KMS-11 (cell line): ENCODE data around the gene RNGTT.
A peak's percentile ranks its signal among the peaks of the same experiment; 100 is the strongest.
"Not testable (repeated sequence)": the region's sequence is repeated elsewhere in the genome, so short reads cannot be mapped to it uniquely, and the experiment has no call there.

Experiments
- H2AFZ ChIP-seq: fragments of 200-600 bp; sonication (generic); 2 replicates; pipeline ENCODE4 v1.6.1; 2016; ENCODE audit warnings: antibody characterized with exemption, mixed run types, low read depth
- H3K27ac ChIP-seq: fragments of 200-600 bp; sonication (generic); 2 replicates; pipeline ENCODE4 v1.6.1; 2016; ENCODE audit warnings: mild to moderate bottlenecking, mixed run types
- H3K27me3 ChIP-seq: fragments of 200-600 bp; sonication (generic); 2 replicates; pipeline ENCODE4 v1.6.1; 2017; ENCODE audit warnings: mild to moderate bottlenecking, low read depth, mixed run types, moderate library complexity; ENCODE audit not compliant: insufficient read depth
- H3K36me3 ChIP-seq: fragments of 200-600 bp; sonication (generic); 2 replicates; pipeline ENCODE4 v1.6.1; 2017; ENCODE audit warnings: mild to moderate bottlenecking, mixed run types; ENCODE audit not compliant: insufficient read depth
- H3K4me1 ChIP-seq: fragments of 200-600 bp; sonication (generic); 2 replicates; pipeline ENCODE4 v1.6.1; 2016; ENCODE audit warnings: mild to moderate bottlenecking, low read depth, mixed run types; ENCODE audit not compliant: poor library complexity, severe bottlenecking
- H3K4me2 ChIP-seq: fragments of 200-600 bp; sonication (generic); 2 replicates; pipeline ENCODE4 v1.7.0; 2016; ENCODE audit warnings: mild to moderate bottlenecking, mixed run types
- H3K4me3 ChIP-seq: fragments of 200-600 bp; sonication (generic); IDR thresholded peaks from 2 replicates; pipeline ENCODE4 v1.6.1; 2017; ENCODE audit warnings: low read depth, low read length, mixed read lengths; ENCODE audit not compliant: insufficient read depth
- H3K79me2 ChIP-seq: fragments of 200-600 bp; sonication (generic); 2 replicates; pipeline ENCODE4 v1.6.1; 2016; ENCODE audit warnings: low read depth, mixed run types; ENCODE audit not compliant: insufficient read depth
- H3K9ac ChIP-seq: fragments of 200-600 bp; sonication (generic); 2 replicates; pipeline ENCODE4 v1.6.1; 2016; ENCODE audit warnings: mild to moderate bottlenecking, mixed run types
- H4K20me1 ChIP-seq: fragments of 200-600 bp; sonication (generic); 2 replicates; pipeline ENCODE4 v1.6.1; 2016; ENCODE audit warnings: mild to moderate bottlenecking, mixed run types; ENCODE audit not compliant: insufficient read depth
- TF ChIP-seq, protein P1 (sequence below): fragments of 200-600 bp; sonication (generic); conservative IDR thresholded peaks from 2 replicates; pipeline ENCODE4 v1.6.1; 2017; ENCODE audit warnings: low read depth, mild to moderate bottlenecking, antibody characterized with exemption, low read length, moderate library complexity, mixed read lengths

Gene RNGTT

DNA sequence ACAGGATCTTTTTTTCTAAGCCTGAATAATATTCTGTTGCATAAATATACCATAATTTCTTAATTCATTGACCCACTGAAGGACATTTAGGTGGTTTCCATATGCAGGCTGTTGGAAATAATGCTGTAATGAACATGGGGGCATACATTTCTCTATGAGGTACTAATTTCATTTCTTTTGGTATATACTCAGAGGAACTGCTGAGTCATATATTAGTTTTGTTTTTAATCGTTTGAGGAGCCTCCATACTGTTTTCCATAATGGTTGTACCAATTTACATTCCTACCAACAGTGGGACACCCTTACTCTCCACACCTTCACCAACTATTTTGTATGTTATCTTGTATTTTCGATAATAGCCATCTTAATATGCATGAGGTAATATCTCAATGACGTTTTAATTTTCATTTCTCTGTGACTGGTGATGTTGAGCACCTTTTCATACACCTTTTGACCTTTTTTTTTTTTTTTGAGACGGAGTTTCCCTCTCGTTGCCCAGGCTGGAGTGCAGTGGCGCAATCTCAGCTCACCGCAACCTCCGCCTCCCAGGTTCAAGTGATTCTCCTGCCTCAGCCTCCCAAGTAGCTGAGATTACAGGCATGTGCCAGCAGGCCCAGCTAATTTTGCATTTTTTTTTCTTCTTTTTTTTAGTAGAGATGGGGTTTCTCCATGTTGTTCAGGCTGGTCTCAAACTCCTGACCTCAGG lies 187.4 kb downstream of the RNGTT start:
- Histone ChIP-seq H3K4me2 (no peak overlapping the region), H3K79me2 (no peaks in the 10 kb centered on the region), H3K4me3 (no peak overlapping the region), H2AFZ (no peak overlapping the region), H3K4me1 (peaks cover 15% of the 10 kb centered on the region), H3K27ac (peak overlapping the region; percentile 15; the same call in 1 of the 2 replicates), H3K36me3 (no peaks in the 10 kb centered on the region), H4K20me1 (no peaks in the 10 kb centered on the region), H3K27me3 (no peaks in the 10 kb centered on the region), H3K9ac (no peak overlapping the region)
- TF ChIP-seq, protein P1, sequence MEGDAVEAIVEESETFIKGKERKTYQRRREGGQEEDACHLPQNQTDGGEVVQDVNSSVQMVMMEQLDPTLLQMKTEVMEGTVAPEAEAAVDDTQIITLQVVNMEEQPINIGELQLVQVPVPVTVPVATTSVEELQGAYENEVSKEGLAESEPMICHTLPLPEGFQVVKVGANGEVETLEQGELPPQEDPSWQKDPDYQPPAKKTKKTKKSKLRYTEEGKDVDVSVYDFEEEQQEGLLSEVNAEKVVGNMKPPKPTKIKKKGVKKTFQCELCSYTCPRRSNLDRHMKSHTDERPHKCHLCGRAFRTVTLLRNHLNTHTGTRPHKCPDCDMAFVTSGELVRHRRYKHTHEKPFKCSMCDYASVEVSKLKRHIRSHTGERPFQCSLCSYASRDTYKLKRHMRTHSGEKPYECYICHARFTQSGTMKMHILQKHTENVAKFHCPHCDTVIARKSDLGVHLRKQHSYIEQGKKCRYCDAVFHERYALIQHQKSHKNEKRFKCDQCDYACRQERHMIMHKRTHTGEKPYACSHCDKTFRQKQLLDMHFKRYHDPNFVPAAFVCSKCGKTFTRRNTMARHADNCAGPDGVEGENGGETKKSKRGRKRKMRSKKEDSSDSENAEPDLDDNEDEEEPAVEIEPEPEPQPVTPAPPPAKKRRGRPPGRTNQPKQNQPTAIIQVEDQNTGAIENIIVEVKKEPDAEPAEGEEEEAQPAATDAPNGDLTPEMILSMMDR, result no peak

DNA sequence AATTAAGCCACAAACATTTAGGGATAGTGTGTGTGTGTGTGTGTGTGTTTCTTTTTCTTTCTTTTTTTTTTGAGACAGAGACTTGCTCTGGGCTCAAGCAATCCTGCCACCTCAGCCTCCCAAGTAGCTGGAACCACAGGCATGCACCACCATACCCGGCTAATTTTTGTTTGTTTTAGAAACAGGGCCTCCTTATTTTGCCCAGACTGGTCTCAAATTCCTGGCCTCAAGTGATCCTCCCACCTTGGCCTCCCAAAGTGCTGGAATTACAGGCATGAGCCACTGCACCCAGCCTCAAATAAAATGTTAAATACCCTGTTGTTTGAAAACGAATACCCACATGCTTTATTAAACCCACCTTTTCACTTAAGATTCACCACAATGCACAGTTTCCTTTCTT lies 195.3 kb downstream of the RNGTT start:
- not testable (repeated sequence) for H4K20me1 ChIP-seq, H3K36me3 ChIP-seq, H3K79me2 ChIP-seq, H3K27ac ChIP-seq, H3K4me2 ChIP-seq, H3K4me3 ChIP-seq, H3K9ac ChIP-seq, H3K27me3 ChIP-seq, H2AFZ ChIP-seq
- peaks cover 39% of the 10 kb centered on the region for H3K4me1 ChIP-seq

DNA sequence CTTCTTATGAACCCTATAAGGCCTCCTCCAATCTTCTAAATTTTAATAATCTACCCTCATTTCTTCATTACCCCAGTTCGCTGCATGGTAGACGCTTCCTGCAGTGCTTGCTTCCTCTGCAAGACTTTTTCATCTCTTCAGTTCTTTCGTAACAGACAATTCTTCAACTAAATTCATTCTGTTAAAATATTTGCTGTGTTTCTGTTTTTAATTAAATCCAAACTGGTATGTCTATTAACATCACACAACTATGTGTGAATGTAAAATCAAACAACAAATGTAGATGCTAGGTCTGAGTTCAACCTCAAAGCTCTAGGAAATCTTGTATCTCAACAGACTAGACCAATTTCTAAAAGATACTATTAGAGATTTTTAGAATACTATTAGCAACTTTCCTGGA lies 199.3 kb downstream of the RNGTT start:
- TF ChIP-seq, protein P1, result no peak
- no peaks in the 10 kb centered on the region for H3K27me3 ChIP-seq
- no peak overlapping the region for H3K4me3 ChIP-seq
- H3K4me2 ChIP-seq, result no peak overlapping the region
- H3K36me3 ChIP-seq, result no peaks in the 10 kb centered on the region
- H3K4me1 ChIP-seq, result peaks cover 79% of the 10 kb centered on the region
- H3K27ac ChIP-seq, result peak overlapping the region; percentile 100; the same call in 1 of the 2 replicates
- no peak overlapping the region for H2AFZ ChIP-seq
- H3K79me2 ChIP-seq, result peaks cover 8% of the 10 kb centered on the region
- H3K9ac ChIP-seq, result no peak overlapping the region
- H4K20me1 ChIP-seq, result no peaks in the 10 kb centered on the region

DNA sequence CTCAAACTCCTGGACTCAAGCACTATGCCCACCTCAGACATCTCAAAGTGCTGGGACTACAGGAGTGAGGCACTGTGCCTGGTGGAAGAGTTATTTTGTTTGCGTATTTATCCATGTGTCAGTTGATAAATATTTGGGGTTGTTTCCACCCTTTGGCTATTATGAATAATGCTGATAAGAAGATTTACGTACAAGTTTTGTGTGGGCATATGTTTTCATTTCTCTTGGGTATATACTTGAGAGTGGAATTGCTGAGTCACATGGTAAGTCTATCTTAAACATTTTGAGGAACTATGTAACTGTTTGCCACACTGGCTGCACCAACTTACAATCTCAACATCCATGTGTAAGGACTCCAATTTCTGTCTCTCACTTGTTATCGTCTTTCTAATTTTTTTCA lies 200.3 kb downstream of the RNGTT start:
- H4K20me1 ChIP-seq, result no peaks in the 10 kb centered on the region
- TF ChIP-seq, protein P1, result no peak

More for the DNA sequence above, 200.3 kb downstream of the RNGTT start:
- Histone ChIP-seq H3K27me3 (no peaks in the 10 kb centered on the region), H3K27ac (peak overlapping the region; percentile 100), H3K36me3 (no peaks in the 10 kb centered on the region), H3K79me2 (peaks cover 17% of the 10 kb centered on the region), H3K4me1 (peaks cover 86% of the 10 kb centered on the region), H2AFZ (no peak overlapping the region), H3K9ac (peak overlapping the region; percentile 81; the same call in 1 of the 2 replicates), H3K4me2 (0 out of 2 replicates have a peak overlapping the region, but pooled peaks have one; percentile 69), H3K4me3 (no peak overlapping the region)
